GM12878 (cell line): Measurements from ENCODE around the gene CCL4. TPM values are rescaled to one million over a fixed set of nuclear protein-coding genes. Genes with fewer than 3 reads are reported as not detected.

Source experiments
- BHLHE40 ChIP-seq, 2 experiments: fragments of 450-650 bp in 1 of 2; IDR thresholded peaks; 2 replicates each; pipeline ENCODE4 v1.6.1; 2011 to 2017; ENCODE audit warnings: low read depth in 2 of 2, borderline replicate concordance in 1 of 2, improper control_type of control experiment in 1 of 2, low read length in 1 of 2, mild to moderate bottlenecking in 1 of 2
- BRCA1 ChIP-seq: IDR thresholded peaks from 2 replicates; pipeline ENCODE4 v1.6.1; 2011; ENCODE audit warnings: low read depth, low read length, improper control_type of control experiment
- CBX5 ChIP-seq: sonication (generic); IDR thresholded peaks from 2 replicates; pipeline ENCODE4 v1.6.1; 2016; ENCODE audit warnings: low read depth, moderate library complexity, mild to moderate bottlenecking, inconsistent platforms
- ESRRA ChIP-seq: IDR thresholded peaks from 2 replicates; pipeline ENCODE4 v1.6.1; 2012; ENCODE audit warnings: mild to moderate bottlenecking, low read length, improper control_type of control experiment
- EZH2 ChIP-seq: IDR thresholded peaks from 2 replicates; pipeline ENCODE4 v1.6.1; 2012; ENCODE audit warnings: low read depth, mild to moderate bottlenecking, control low read depth, inconsistent platforms, low read length, borderline replicate concordance; ENCODE audit not compliant: control insufficient read depth
- FOXM1 ChIP-seq: IDR thresholded peaks from 2 replicates; pipeline ENCODE4 v1.6.1; 2012; ENCODE audit warnings: low read depth, mild to moderate bottlenecking, inconsistent platforms, low read length, moderate library complexity
- HDAC2 ChIP-seq: fragments of 200-600 bp; sonication (generic); IDR thresholded peaks from 2 replicates; pipeline ENCODE4 v1.6.1; 2017
- JUND ChIP-seq: IDR thresholded peaks from 2 replicates; pipeline ENCODE4 v1.6.1; 2012; ENCODE audit warnings: low read depth, mild to moderate bottlenecking, low read length, improper control_type of control experiment, moderate library complexity
- KLF5 ChIP-seq: fragments of 450-650 bp; IDR thresholded peaks from 2 replicates; pipeline ENCODE4 v1.6.1; 2014; ENCODE audit warnings: mild to moderate bottlenecking; ENCODE audit not compliant: partially characterized antibody
- MLLT1 ChIP-seq: fragments of 450-650 bp; IDR thresholded peaks from 2 replicates; pipeline ENCODE4 v1.6.1; 2016; ENCODE audit warnings: mild to moderate bottlenecking
- MTA2 ChIP-seq: fragments of 450-650 bp; IDR thresholded peaks from 2 replicates; pipeline ENCODE4 v1.6.1; 2016; ENCODE audit warnings: low read depth, mild to moderate bottlenecking, moderate library complexity
- NFYB ChIP-seq: IDR thresholded peaks from 2 replicates; pipeline ENCODE4 v1.6.1; 2011; ENCODE audit warnings: low read depth, mild to moderate bottlenecking, low read length, improper control_type of control experiment, moderate library complexity; ENCODE audit not compliant: insufficient read depth
- PAX5 ChIP-seq: IDR thresholded peaks from 2 replicates; pipeline ENCODE4 v1.6.1; 2011; ENCODE audit warnings: low read depth, low read length, borderline replicate concordance
- RFX5 ChIP-seq: IDR thresholded peaks from 2 replicates; pipeline ENCODE4 v1.6.1; 2011; ENCODE audit warnings: low read depth, low read length, improper control_type of control experiment
- SMAD5 ChIP-seq: IDR thresholded peaks from 2 replicates; pipeline ENCODE4 v1.6.1; 2016; ENCODE audit warnings: antibody characterized with exemption, low read depth
- SMC3 ChIP-seq: IDR thresholded peaks from 2 replicates; pipeline ENCODE4 v1.6.1; 2011; ENCODE audit warnings: low read length, improper control_type of control experiment, borderline replicate concordance
- SRF ChIP-seq, 2 experiments: IDR thresholded peaks; 2 replicates each; pipeline ENCODE4 v1.6.1; 2011; ENCODE audit warnings: low read depth in 2 of 2, low read length in 2 of 2, mild to moderate bottlenecking in 1 of 2, moderate library complexity in 1 of 2
- TBL1XR1 ChIP-seq: IDR thresholded peaks from 2 replicates; pipeline ENCODE4 v1.6.1; 2012; ENCODE audit warnings: low read depth, low read length, improper control_type of control experiment
- ZNF217 ChIP-seq: fragments of 450-650 bp; IDR thresholded peaks from 2 replicates; pipeline ENCODE4 v1.6.1; 2017; ENCODE audit warnings: antibody characterized with exemption, mild to moderate bottlenecking
- ZNF274 ChIP-seq: IDR thresholded peaks from one replicate; pipeline ENCODE4 v1.8.0; 2011; ENCODE audit not compliant: insufficient read length, insufficient read depth
- polyA plus RNA-seq, 11 experiments: library from polyadenylated mRNA; depleted of rRNA in 4 of 11; unstranded in 6 of 11; stranded (reverse) in 5 of 11; fragments of >200 nt; fragmentation: Nextera tagmentation in 4 of 11; fragmentation: Illumina TruSeq in 1 of 11; extraction: Ambion mirVana in 4 of 11; extraction: Trizol in 1 of 11; gene quantifications; 1 replicate in 1 of 11; 2 replicates in 10 of 11; pipeline versions ENCODE4 v1.2.1 to v1.2.3, GENCODE V29; 2011 to 2016; ENCODE audit warnings: inconsistent platforms in 2 of 11, missing spikeins in 2 of 11, low read depth in 1 of 11
- total RNA-seq, 4 experiments: library from RNA; depleted of rRNA in 3 of 4; stranded (reverse); fragments of >200 nt in 3 of 4; fragmentation: Illumina TruSeq in 1 of 4; extraction: Trizol in 1 of 4; gene quantifications; 2 replicates each; pipeline versions ENCODE4 v1.2.1 to v1.2.3, GENCODE V29; 2013 to 2021
- TF ChIP-seq, protein P1 (sequence below): fragments of 450-650 bp; formaldehyde crosslinking; IDR thresholded peaks from 2 replicates; pipeline ENCODE4 v1.4.0; 2020; ENCODE audit warnings: mild to moderate bottlenecking, moderate library complexity
- TF ChIP-seq, protein P2 (sequence below), 3 experiments: IDR thresholded peaks in 2 of 3; conservative IDR thresholded peaks in 1 of 3; 2 replicates each; pipeline ENCODE4 v1.5.1; 2011; ENCODE audit warnings: low read depth in 3 of 3, low read length in 3 of 3, mild to moderate bottlenecking in 3 of 3, control low read depth in 2 of 3, moderate library complexity in 2 of 3, inconsistent platforms in 1 of 3, mixed read lengths in 1 of 3; ENCODE audit not compliant: control insufficient read depth in 2 of 3, insufficient read depth in 1 of 3; ENCODE audit errors: extremely low read depth in 1 of 3

CCL4 gene
- total and polyA plus RNA-seq, 10 of the 15 experiments (the other 5 are each of a cell fraction or from before 2014, with no cell fraction given), result 18.7 to 741 (median 79.4) TPM

GRCh38 chr17:36089888-36090836 is 13.5 kb upstream of the CCL4 start, which contains the start of gene CCL3 (continued):
- TF ChIP-seq MLLT1 (peak; percentile 99), KLF5 (peak; percentile 95), EZH2 (no peak), RFX5 (no peak), ZNF217 (peak; percentile 94), TBL1XR1 (peak; percentile 97), ZNF274 (no peak), HDAC2 (no peak), SRF (IDR thresholded peaks at IDR 0.05; ENCODE audit: low read depth in 2 of 2, low read length in 2 of 2) (0 out of 4 replicates have a peak, but pooled peaks of 1 of the 2 experiments have one; percentile 34), ESRRA (no peak), NFYB (0 out of 2 replicates have a peak, but pooled peaks have one; percentile 11), FOXM1 (peak; percentile 99), MTA2 (peak; percentile 98), BRCA1 (no peak), SMAD5 (peak; percentile 87), BHLHE40 (IDR thresholded peaks at IDR 0.05; ENCODE audit: borderline replicate concordance in 1 of 2, low read depth in 2 of 2, low read length in 1 of 2) (peak; percentile 97 to 99), CBX5 (0 out of 2 replicates have a peak, but pooled peaks have one; percentile 33), JUND (peak; percentile 49), SMC3 (no peak), PAX5 (peak; percentile 96)
- TF ChIP-seq, protein P1, sequence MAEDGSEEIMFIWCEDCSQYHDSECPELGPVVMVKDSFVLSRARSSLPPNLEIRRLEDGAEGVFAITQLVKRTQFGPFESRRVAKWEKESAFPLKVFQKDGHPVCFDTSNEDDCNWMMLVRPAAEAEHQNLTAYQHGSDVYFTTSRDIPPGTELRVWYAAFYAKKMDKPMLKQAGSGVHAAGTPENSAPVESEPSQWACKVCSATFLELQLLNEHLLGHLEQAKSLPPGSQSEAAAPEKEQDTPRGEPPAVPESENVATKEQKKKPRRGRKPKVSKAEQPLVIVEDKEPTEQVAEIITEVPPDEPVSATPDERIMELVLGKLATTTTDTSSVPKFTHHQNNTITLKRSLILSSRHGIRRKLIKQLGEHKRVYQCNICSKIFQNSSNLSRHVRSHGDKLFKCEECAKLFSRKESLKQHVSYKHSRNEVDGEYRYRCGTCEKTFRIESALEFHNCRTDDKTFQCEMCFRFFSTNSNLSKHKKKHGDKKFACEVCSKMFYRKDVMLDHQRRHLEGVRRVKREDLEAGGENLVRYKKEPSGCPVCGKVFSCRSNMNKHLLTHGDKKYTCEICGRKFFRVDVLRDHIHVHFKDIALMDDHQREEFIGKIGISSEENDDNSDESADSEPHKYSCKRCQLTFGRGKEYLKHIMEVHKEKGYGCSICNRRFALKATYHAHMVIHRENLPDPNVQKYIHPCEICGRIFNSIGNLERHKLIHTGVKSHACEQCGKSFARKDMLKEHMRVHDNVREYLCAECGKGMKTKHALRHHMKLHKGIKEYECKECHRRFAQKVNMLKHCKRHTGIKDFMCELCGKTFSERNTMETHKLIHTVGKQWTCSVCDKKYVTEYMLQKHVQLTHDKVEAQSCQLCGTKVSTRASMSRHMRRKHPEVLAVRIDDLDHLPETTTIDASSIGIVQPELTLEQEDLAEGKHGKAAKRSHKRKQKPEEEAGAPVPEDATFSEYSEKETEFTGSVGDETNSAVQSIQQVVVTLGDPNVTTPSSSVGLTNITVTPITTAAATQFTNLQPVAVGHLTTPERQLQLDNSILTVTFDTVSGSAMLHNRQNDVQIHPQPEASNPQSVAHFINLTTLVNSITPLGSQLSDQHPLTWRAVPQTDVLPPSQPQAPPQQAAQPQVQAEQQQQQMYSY (CRISPR knock-in tag), result no peak
- TF ChIP-seq, protein P2, sequence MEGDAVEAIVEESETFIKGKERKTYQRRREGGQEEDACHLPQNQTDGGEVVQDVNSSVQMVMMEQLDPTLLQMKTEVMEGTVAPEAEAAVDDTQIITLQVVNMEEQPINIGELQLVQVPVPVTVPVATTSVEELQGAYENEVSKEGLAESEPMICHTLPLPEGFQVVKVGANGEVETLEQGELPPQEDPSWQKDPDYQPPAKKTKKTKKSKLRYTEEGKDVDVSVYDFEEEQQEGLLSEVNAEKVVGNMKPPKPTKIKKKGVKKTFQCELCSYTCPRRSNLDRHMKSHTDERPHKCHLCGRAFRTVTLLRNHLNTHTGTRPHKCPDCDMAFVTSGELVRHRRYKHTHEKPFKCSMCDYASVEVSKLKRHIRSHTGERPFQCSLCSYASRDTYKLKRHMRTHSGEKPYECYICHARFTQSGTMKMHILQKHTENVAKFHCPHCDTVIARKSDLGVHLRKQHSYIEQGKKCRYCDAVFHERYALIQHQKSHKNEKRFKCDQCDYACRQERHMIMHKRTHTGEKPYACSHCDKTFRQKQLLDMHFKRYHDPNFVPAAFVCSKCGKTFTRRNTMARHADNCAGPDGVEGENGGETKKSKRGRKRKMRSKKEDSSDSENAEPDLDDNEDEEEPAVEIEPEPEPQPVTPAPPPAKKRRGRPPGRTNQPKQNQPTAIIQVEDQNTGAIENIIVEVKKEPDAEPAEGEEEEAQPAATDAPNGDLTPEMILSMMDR (IDR thresholded peaks at IDR 0.05 in 2 of 3, conservative IDR thresholded peaks at IDR 0.05 in 1 of 3; ENCODE audit: control insufficient read depth in 2 of 3, extremely low read depth in 1 of 3, insufficient read depth in 1 of 3, low read depth in 3 of 3, low read length in 3 of 3), result no peak
